ENCODE measurements around the gene BMP7. TPM values are rescaled to one million over a fixed set of nuclear protein-coding genes. Genes with fewer than 3 reads are reported as not detected.

The BMP7 gene
- 108 and 114 TPM in 2 replicates for polyA plus RNA-seq (2014; cell fraction: cytosol; rRNA removed)
- polyA plus RNA-seq (2014; cell fraction: nucleus; rRNA removed) = 42.4 and 49.9 TPM in 2 replicates

DNA sequence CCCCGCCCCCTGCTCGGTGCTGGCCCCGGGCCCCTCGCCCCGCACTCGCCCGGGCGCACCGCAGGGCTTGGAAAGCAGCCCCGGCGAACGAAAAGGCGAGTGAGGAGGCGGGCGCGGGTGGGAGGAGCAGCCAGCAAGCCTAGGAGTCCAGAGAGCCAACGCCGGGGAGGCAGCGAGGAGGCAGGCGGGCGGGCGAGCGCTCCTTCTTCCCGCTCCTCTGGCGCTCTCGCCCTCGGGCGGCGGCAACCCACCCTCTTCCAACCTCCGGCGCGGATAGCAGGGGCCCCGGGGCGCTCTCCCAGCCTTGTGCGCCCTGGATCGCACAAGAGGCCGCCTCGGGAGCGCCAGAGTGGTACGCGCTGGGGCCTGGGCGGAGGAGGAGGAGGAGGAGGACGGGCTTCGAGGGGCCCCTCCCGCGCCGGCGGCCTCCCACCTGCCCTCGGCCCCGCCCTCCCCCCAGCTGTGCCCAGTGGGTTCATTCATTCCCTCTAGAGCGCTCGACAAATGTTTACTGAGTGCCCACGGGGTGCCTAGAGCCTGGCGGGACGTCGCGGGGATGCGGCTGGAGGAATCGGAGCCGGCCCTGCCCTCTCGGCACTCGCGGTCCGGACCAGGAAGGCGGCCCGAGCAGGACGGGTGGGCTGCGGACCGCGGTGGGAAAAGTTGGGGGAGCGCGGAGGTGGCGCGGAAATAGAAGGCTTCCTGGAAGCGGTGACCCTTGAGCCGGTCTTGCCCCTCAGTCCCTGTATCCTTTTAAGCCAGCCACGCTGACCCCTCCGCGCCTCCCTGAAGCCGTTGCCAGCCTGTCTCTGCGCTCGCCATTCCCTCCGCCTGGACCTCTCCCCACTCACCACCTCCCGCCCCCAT lies at the start of gene BMP7:
Gene BMP7, minus strand, starts transcription at position 351 of the 867 bp plus-strand sequence. CDS start 519 bp downstream, outside the sequence.
- DNase-seq (ENCODE audit: low spot score) = peak; percentile 73

DNA sequence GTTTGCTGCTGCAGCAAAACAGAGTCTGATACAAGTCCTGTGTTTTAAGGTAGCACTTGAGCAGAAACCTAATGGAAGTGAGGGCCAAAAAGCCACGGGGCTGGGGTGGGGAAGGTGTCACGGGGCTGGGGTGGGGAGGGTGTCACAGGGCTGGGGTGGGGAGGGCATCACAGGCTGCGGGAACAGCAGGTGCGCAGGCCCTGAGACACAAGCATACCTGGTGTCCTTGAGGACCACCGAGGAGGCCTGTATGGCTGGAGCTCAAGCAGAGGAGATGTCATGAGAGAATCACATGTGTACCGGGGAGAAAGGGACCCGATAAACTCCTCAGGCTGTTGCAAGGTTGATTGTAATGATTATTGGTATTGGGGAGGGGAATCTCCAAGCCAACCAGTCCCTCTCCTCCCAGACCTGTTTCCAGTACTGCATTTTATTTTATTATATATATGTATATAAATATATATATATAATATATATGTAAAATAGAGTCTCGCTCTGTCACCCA lies 49.6 kb upstream of the BMP7 start:
- DNase-seq (ENCODE audit: low spot score) = no peak

- no peak for DNase-seq (ENCODE audit: low spot score)
Observed at GRCh38 chr20:57315083-57315975, 48.9 kb upstream of the BMP7 start.

DNA sequence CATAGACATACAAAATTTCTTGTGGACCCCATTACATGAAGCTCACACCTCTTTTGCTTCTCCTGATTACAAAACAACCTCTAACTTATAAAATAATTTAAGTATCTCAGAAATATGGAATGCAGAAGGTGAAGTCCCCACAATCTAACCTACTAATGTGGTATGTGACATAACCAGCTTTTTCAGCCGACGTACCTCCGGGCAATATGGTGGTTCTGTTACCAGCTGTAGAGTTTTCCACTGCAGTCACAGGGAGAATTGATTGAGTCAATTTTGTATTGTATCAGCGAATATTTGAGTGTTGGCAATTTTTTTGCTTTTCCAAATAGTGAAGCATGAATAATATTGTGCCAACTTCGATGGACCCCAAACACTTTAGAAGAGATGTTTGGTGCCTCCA lies 47.5 kb upstream of the BMP7 start:
- DNase-seq (ENCODE audit: low spot score) = no peak

- no peak for DNase-seq (ENCODE audit: low spot score)
Observed at GRCh38 chr20:57313230-57313629, 46.8 kb upstream of the BMP7 start.

DNA sequence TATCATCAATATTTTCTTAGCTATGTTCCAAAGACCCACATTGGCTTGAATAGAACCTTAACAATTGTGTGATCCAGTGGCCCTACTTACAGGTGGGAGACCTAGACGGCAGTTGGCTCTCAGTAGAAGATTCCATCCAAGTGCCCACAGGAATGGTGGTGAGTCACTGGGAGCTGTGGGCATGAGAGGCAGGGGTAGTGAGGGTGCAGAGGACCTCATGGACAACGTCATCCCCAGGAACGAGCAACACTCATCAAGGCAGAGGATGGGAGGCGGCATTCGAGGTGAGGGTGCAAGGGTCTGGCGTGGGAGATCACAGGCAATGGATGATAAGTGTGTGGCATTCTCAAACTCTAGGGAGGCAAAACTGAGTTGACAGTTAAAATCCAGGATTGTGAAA lies 45.7 kb upstream of the BMP7 start:
- DNase-seq (ENCODE audit: low spot score) = no peak

GRCh38 chr20:57310821-57311514 lies 44.5 kb upstream of the BMP7 start:
- no peak for DNase-seq (ENCODE audit: low spot score)

GRCh38 chr20:57309544-57310115 lies 43.2 kb upstream of the BMP7 start:
- no peak for DNase-seq (ENCODE audit: low spot score)

DNA sequence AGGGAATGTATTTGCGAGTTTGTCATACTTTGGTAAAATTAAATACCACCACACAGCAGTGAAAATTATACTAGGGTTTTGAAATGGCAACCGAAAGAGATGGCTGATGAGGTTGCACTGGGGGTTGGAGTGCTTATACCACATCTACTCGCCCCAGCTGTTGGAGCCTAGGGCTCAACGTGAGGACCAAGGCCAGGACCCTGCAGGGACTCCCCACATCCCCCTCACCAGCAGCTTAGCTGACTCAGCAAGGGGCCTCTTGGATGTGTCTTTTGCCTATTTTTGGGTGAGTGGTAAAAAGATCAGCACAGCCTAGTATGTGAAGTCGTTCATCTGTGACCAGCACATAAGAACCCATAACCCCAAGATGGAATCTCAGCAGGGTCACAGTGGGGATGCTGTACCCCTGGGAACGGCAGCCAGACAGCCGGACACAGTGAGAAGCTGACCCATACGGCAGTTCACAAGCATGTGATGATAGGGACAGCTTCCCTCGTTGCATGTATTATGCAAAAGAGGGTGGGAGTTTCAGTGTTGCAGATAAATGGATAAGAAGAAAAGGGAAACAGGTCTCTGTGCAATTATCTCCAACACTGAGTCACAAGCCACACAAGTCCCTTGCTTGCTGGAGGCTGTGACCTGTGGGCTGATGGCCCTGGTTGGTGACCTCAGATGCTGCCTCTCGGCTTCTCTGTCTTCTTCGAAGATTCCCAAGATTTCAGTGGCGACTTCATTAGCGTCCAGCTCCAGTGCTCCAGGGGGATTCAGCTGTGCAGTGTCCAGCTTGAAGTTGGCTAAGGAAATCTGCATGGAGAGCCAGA lies 42.2 kb upstream of the BMP7 start:
- no peak for DNase-seq (ENCODE audit: low spot score)

DNA sequence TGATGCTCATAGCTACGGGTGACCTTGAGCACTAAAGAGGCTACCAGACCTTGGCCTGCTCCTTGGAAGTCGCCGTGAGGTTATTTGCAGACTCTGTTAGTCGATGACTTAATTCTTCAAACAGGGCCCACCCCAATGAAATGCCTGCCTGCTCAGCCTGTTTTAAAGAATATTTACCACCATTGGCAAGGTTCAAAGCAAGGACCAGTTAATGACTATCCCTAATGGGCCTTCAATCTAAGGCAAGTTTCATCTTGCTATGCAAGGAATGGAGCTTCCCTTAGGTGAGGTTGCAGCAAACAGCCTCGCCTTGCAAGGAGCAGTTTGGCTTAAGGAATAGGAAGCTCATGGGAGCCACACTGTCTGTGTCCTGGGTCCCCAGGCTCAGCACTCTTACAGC lies 40.3 kb upstream of the BMP7 start:
- DNase-seq (ENCODE audit: low spot score) = no peak

DNA sequence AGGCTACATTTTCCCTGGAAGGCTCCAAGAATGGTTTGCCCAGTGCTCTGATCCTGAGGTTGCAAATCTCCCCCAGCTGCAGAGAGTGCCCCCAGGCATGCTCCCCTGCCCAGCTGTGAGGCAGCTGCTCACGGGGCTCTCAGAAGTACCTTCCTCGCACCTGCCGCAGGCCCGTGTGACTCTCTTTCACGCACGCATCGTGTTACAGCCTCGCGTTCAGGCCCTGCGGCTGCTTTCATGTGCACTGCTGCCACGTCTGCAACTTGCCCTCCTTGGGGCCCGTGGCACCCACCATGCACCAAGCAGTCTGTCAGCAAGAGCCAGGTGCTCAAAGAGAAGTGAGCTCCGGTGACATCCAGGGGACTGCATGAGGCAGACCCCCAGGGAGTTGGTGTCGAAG lies 34.6 kb upstream of the BMP7 start:
- DNase-seq (ENCODE audit: low spot score) = no peak

GRCh38 chr20:57298457-57298856 lies 32.0 kb upstream of the BMP7 start:
- DNase-seq (ENCODE audit: low spot score) = no peak

GRCh38 chr20:57294550-57294949 lies 28.1 kb upstream of the BMP7 start:
- DNase-seq (ENCODE audit: low spot score) = no peak

- no peak for DNase-seq (ENCODE audit: low spot score)
Observed at GRCh38 chr20:57293995-57294394, 27.6 kb upstream of the BMP7 start.

GRCh38 chr20:57292611-57293010 lies 26.2 kb upstream of the BMP7 start:
- no peak for DNase-seq (ENCODE audit: low spot score)

GRCh38 chr20:57291694-57292093 lies 25.3 kb upstream of the BMP7 start:
- no peak for DNase-seq (ENCODE audit: low spot score)

DNA sequence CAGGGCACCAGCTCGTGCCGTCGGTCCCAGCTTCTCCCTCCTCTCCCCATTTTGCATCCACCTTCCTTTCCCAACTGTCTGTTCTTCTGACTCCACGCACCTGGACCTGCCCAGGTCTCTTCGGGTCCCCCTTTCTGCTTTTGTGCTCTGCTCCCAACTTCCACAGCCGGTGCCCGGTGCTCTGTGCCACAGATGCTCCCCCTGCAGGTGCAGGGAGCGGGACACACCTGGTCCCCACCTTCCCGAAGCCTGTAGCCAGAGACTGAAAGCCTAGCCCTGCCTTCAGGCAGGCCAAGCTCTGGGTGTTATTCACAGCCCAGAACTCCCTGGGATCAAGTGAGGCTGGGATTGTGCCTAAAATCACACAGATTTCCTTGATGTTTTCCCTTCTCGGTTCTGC lies 24.6 kb upstream of the BMP7 start:
- DNase-seq (ENCODE audit: low spot score) = no peak

GRCh38 chr20:57290178-57290484 lies 23.7 kb upstream of the BMP7 start:
- no peak for DNase-seq (ENCODE audit: low spot score)

DNA sequence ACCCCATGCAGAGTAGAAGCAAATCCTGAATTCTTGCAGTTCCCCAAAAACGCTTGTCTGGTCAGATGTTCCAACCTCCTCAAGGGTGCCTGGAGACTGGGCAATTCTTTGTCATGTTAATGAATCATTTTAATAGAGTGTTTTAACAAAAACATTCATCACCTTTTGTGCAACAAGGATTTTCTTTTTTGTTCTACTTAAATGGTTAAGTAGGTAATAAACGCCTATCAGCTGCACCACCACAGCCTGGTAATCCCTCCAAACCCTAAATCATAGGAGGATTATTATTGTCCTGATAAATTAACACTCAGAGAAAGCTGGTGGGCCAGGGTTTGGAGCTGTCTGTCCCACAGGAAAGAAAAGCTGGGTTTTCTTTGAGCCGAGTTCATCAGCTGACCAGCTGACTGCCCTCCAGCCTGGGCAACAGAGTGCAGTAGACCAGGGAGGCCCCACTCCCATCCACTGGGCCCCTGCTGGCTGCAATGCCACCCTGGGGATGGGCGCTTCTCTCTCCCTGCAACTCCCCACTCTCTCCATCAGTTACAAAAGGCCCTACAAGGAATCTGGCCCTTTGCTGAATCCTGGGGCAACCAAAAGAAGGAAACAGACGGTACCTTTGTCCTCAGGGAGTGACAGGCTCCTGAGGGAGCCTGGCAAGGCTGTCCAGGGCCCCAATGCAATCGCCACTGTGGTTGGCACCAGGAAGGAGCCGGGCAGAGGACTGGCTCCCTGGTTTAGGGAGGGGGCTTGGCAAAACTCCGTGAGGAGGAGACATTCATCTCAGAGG lies 23.1 kb upstream of the BMP7 start:
- DNase-seq (ENCODE audit: low spot score) = no peak
